ENCODE measurements around the gene EFNA5. TPM values are rescaled to one million over a fixed set of nuclear protein-coding genes. Genes with fewer than 3 reads are reported as not detected.
"Not testable (repeated sequence)": the region's sequence is repeated elsewhere in the genome, so short reads cannot be mapped to it uniquely, and the experiment has no call there.

The EFNA5 gene
- total RNA-seq, 2 donors from 2014 or later = 5.6 to 7.2 TPM

- no peak for DNase-seq (ENCODE audit: low spot score)
- intact Hi-C loops (cut with DNase I) = no loop called here
- 66% methylated on average over 6 of the region's 6 CpGs for WGBS
Observed at GRCh38 chr5:107359033-107359915, 311.5 kb downstream of the EFNA5 start.

GRCh38 chr5:107356891-107357290 is 313.8 kb downstream of the EFNA5 start:
- DNase-seq (ENCODE audit: low spot score) = no peak
- no peaks in the 10 kb centered on the region for H3K36me3 ChIP-seq
- no peaks in the 10 kb centered on the region for H3K27me3 ChIP-seq (replicated peaks; ENCODE audit: insufficient read depth)
- no peaks in the 10 kb centered on the region for H3K9me3 ChIP-seq
- no peak overlapping the region for H3K4me3 ChIP-seq
- intact Hi-C loops (cut with DNase I) = no loop called here
- no peaks in the 10 kb centered on the region for H3K4me1 ChIP-seq (replicated peaks)
- no peak overlapping the region for H3K27ac ChIP-seq
- TF ChIP-seq POLR2AphosphoS5 (IDR thresholded peaks at IDR 0.05) (no peak), CTCF (IDR thresholded peaks at IDR 0.05) (no peak), POLR2A (IDR thresholded peaks at IDR 0.05) (no peak)
- 90% methylated on average over 2 of the region's 2 CpGs for WGBS

More at GRCh38 chr5:107359033-107359915, 311.5 kb downstream of the EFNA5 start:
- no peak overlapping the region for H3K27ac ChIP-seq
- no peaks in the 10 kb centered on the region for H3K4me1 ChIP-seq (replicated peaks)
- H3K9me3 ChIP-seq = no peaks in the 10 kb centered on the region
- H3K4me3 ChIP-seq = no peak overlapping the region
- H3K27me3 ChIP-seq (replicated peaks; ENCODE audit: insufficient read depth) = no peaks in the 10 kb centered on the region
- TF ChIP-seq POLR2AphosphoS5 (IDR thresholded peaks at IDR 0.05) = no peak
- TF ChIP-seq POLR2A (IDR thresholded peaks at IDR 0.05) = no peak
- TF ChIP-seq CTCF (IDR thresholded peaks at IDR 0.05) = no peak
- H3K36me3 ChIP-seq = no peaks in the 10 kb centered on the region

- TF ChIP-seq POLR2A (IDR thresholded peaks at IDR 0.05) = no peak
- TF ChIP-seq POLR2AphosphoS5 (IDR thresholded peaks at IDR 0.05) = no peak
- no peak for TF ChIP-seq CTCF (IDR thresholded peaks at IDR 0.05)
- H3K36me3 ChIP-seq = no peaks in the 10 kb centered on the region
- no peak for DNase-seq (ENCODE audit: low spot score)
- no peak overlapping the region for H3K4me3 ChIP-seq
- WGBS = 96% methylated on average over 2 of the region's 2 CpGs
- H3K27ac ChIP-seq = no peak overlapping the region
- H3K27me3 ChIP-seq (replicated peaks; ENCODE audit: insufficient read depth) = no peaks in the 10 kb centered on the region
- H3K4me1 ChIP-seq (replicated peaks) = no peaks in the 10 kb centered on the region
- no peaks in the 10 kb centered on the region for H3K9me3 ChIP-seq
- intact Hi-C loops (cut with DNase I) = no loop called here
Observed at GRCh38 chr5:107352576-107352975, 318.2 kb downstream of the EFNA5 start.

GRCh38 chr5:107346580-107346979 is 324.2 kb downstream of the EFNA5 start:
- H3K4me3 ChIP-seq; DNase-seq (ENCODE audit: low spot score); H3K4me1 ChIP-seq (replicated peaks); H3K27me3 ChIP-seq (replicated peaks; ENCODE audit: insufficient read depth); H3K9me3 ChIP-seq; H3K36me3 ChIP-seq; H3K27ac ChIP-seq; intact Hi-C loops (cut with DNase I): not testable (repeated sequence)
- WGBS = 92% methylated on average over 3 of the region's 3 CpGs

- Histone ChIP-seq H3K27ac (no peak overlapping the region), H3K27me3 (replicated peaks; ENCODE audit: insufficient read depth) (no peaks in the 10 kb centered on the region), H3K4me1 (replicated peaks) (no peaks in the 10 kb centered on the region), H3K9me3 (no peaks in the 10 kb centered on the region), H3K36me3 (no peaks in the 10 kb centered on the region), H3K4me3 (no peak overlapping the region)
- DNase-seq (ENCODE audit: low spot score) = no peak
- intact Hi-C loops (cut with DNase I) = no loop called here
- 36% methylated on average over 4 of the region's 4 CpGs for WGBS
- TF ChIP-seq POLR2A (IDR thresholded peaks at IDR 0.05) (no peak), CTCF (IDR thresholded peaks at IDR 0.05) (no peak), POLR2AphosphoS5 (IDR thresholded peaks at IDR 0.05) (no peak)
Observed at GRCh38 chr5:107342371-107342770, 328.4 kb downstream of the EFNA5 start.

Data from prostate gland (tissue), 2 donors.